Naive thymus-derived CD4-positive, alpha-beta T cell (primary cell): ENCODE results near the gene DQX1. TPM values are rescaled to one million over a fixed set of nuclear protein-coding genes. Genes with fewer than 3 reads are reported as not detected.
A peak's percentile ranks its signal among the peaks of the same experiment; 100 is the strongest.

Experiments
- ATAC-seq: fragments of 150-1000 bp; cut with Tn5 transposase; 2 replicates; pipeline ENCODE4 v1.10.0; 2021; ENCODE audit warnings: mild to moderate bottlenecking, moderate library complexity
- CTCF ChIA-PET: fragments of 350-600 bp; sonication (Branson Sonifier 250); formaldehyde crosslinking; loops from one replicate; lab custom pipeline; 2021; ENCODE audit warnings: antibody characterized with exemption; lab: Charles Lee
- POLR2A ChIA-PET: fragments of 350-600 bp; sonication (Branson Sonifier 250); formaldehyde crosslinking; loops from one replicate; lab custom pipeline; 2021; ENCODE audit warnings: antibody characterized with exemption, inconsistent platforms; lab: Charles Lee
- DNase-seq, 9 donors: peaks; one replicate each; pipeline versions ENCODE4 v3.0.0 to v3.0.0-alpha.2; 2020 to 2022; ENCODE audit warnings: mixed read lengths in 1 of 9
- H3K27ac ChIP-seq: one replicate; pipeline ENCODE4 v1.7.0; 2013; ENCODE audit warnings: mild to moderate bottlenecking, low read depth, low read length, moderate library complexity
- H3K27me3 ChIP-seq, 2 donors: one replicate each; pipeline ENCODE4 v1.7.0; 2013; ENCODE audit warnings: low read length in 2 of 2, mild to moderate bottlenecking in 2 of 2, moderate library complexity in 2 of 2; ENCODE audit not compliant: control insufficient read depth in 2 of 2, insufficient read depth in 2 of 2
- H3K36me3 ChIP-seq, 3 experiments: 1 replicate in 2 of 3; 2 replicates in 1 of 3; pipeline ENCODE4 v1.7.0; 2013; ENCODE audit warnings: low read length in 3 of 3, mild to moderate bottlenecking in 3 of 3, moderate library complexity in 1 of 3; ENCODE audit not compliant: insufficient read depth in 3 of 3, control insufficient read depth in 2 of 3
- H3K4me1 ChIP-seq, 2 donors: one replicate each; pipeline ENCODE4 v1.7.0; 2013; ENCODE audit warnings: low read length in 2 of 2, mild to moderate bottlenecking in 2 of 2, moderate library complexity in 1 of 2; ENCODE audit not compliant: control insufficient read depth in 2 of 2, insufficient read depth in 2 of 2
- H3K4me3 ChIP-seq: 2 replicates; pipeline ENCODE4 v1.7.0; 2013; ENCODE audit warnings: mild to moderate bottlenecking, low read length
- H3K9me3 ChIP-seq, 3 experiments: 1 replicate in 2 of 3; 2 replicates in 1 of 3; pipeline ENCODE4 v1.7.0; 2013; ENCODE audit warnings: low read length in 3 of 3; ENCODE audit not compliant: control insufficient read depth in 2 of 3
- H3K27ac Mint-ChIP-seq, 9 donors: one replicate each; pipeline ENCODE4 v1.8.0; 2020 to 2022; ENCODE audit warnings: mixed read lengths in 9 of 9, mild to moderate bottlenecking in 8 of 9, moderate library complexity in 5 of 9, inconsistent platforms in 2 of 9
- H3K27me3 Mint-ChIP-seq, 5 donors: one replicate each; pipeline ENCODE4 v1.8.0; 2021 to 2022; ENCODE audit warnings: mixed read lengths in 5 of 5, mild to moderate bottlenecking in 1 of 5
- H3K36me3 Mint-ChIP-seq, 5 donors: one replicate each; pipeline ENCODE4 v1.8.0; 2020 to 2022; ENCODE audit warnings: mixed read lengths in 5 of 5, mild to moderate bottlenecking in 3 of 5, inconsistent platforms in 1 of 5
- H3K4me1 Mint-ChIP-seq, 7 donors: one replicate each; pipeline ENCODE4 v1.8.0; 2020 to 2022; ENCODE audit warnings: mixed read lengths in 7 of 7, mild to moderate bottlenecking in 3 of 7, inconsistent platforms in 1 of 7
- H3K4me3 Mint-ChIP-seq, 10 donors: one replicate each; pipeline ENCODE4 v1.8.0; 2020 to 2022; ENCODE audit warnings: mild to moderate bottlenecking in 10 of 10, mixed read lengths in 10 of 10, moderate library complexity in 6 of 10, inconsistent platforms in 2 of 10
- H3K9me3 Mint-ChIP-seq, 11 donors: one replicate each; pipeline ENCODE4 v1.8.0; 2020 to 2022; ENCODE audit warnings: mixed read lengths in 11 of 11, mild to moderate bottlenecking in 4 of 11, inconsistent platforms in 1 of 11, moderate library complexity in 1 of 11
- intact Hi-C, 2 donors: fragments of 100-400 bp; cut with micrococcal nuclease; formaldehyde crosslinking; loops; one replicate each; pipeline ENCODE4 v1.15.1; 2023
- polyA plus RNA-seq, 2 donors: library from polyadenylated mRNA; unstranded; fragments of 300-500 nt; fragmentation: Illumina TruSeq; gene quantifications; one replicate each; pipeline ENCODE4 v1.2.3, GENCODE V29; 2021
- total RNA-seq, 6 experiments: library from RNA in 5 of 6; stranded (reverse) in 5 of 6; gene quantifications; 1 replicate in 5 of 6; 2 replicates in 1 of 6; pipeline ENCODE4 v1.2.3 and lab custom pipeline; 2021 to 2026

Gene DQX1
- total and polyA plus RNA-seq, 7 experiments from 2014 or later = 0.13 to 0.95 (median 0.59) TPM; not detected in 2

- peaks cover 3 to 5% of the 10 kb centered on the region in 2 donors for H3K27me3 ChIP-seq
Measured at GRCh38 chr2:74536166-74536950, 10.3 kb upstream of the DQX1 start.

GRCh38 chr2:74535440-74535965 lies 9.5 kb upstream of the DQX1 start:
- no peak overlapping the region for H3K4me3 ChIP-seq
- H3K4me3 Mint-ChIP-seq = no peak overlapping the region
- peaks cover 11 to 25% (median 17%) of the 10 kb centered on the region in 5 donors for H3K27me3 Mint-ChIP-seq
- intact Hi-C loops = loop anchor here (10.0 kb wide), 3 partner anchors 201 to 711 kb away; partner anchors contain the start of gene STAMBP (in 1 of the 2)
- CTCF ChIA-PET = interaction anchor here (1.1 kb wide), 1 partner anchor 8 kb away, joined by 6 read pairs; no protein-coding TSS in a partner anchor
- peaks cover 0 to 5% of the 10 kb centered on the region in 2 donors for H3K27me3 ChIP-seq
- H3K9me3 ChIP-seq = no peaks in the 10 kb centered on the region
- H3K9me3 Mint-ChIP-seq = no peaks in the 10 kb centered on the region
- POLR2A ChIA-PET = no interaction called here
- DNase-seq (no peak), ATAC-seq (no peak)
- H3K36me3 ChIP-seq = peaks cover 0 to 13% (median 0%) of the 10 kb centered on the region in 3 experiments
- peaks cover 13 to 31% (median 19%) of the 10 kb centered on the region in 7 donors for H3K4me1 Mint-ChIP-seq
- H3K36me3 Mint-ChIP-seq = peaks cover 0 to 9% (median 5%) of the 10 kb centered on the region in 5 donors
- H3K27ac ChIP-seq = no peak overlapping the region
- H3K4me1 ChIP-seq = peaks cover 11 to 14% of the 10 kb centered on the region in 2 donors
- no peak overlapping the region for H3K27ac Mint-ChIP-seq

More at GRCh38 chr2:74536166-74536950, 10.3 kb upstream of the DQX1 start:
- H3K27me3 Mint-ChIP-seq = peaks cover 14 to 30% (median 17%) of the 10 kb centered on the region in 5 donors
- peaks cover 7 to 22% (median 11%) of the 10 kb centered on the region in 7 donors for H3K4me1 Mint-ChIP-seq
- Histone ChIP-seq H3K9me3 (no peaks in the 10 kb centered on the region), H3K27ac (no peak overlapping the region), H3K4me1 (peaks cover 3 to 6% of the 10 kb centered on the region in 2 donors), H3K4me3 (no peak overlapping the region), H3K36me3 (peaks cover 0 to 13% (median 0%) of the 10 kb centered on the region in 3 experiments)
- peak overlapping the region in 1 of 9 donors; percentile 11 for H3K27ac Mint-ChIP-seq
- no peak for DNase-seq
- H3K36me3 Mint-ChIP-seq = peaks cover 0 to 9% (median 5%) of the 10 kb centered on the region in 5 donors
- no peaks in the 10 kb centered on the region for H3K9me3 Mint-ChIP-seq
- intact Hi-C loops = loop anchor here (10.0 kb wide), 3 partner anchors 202 to 712 kb away; partner anchors contain the start of gene STAMBP (in 1 of the 2)
- no peak overlapping the region for H3K4me3 Mint-ChIP-seq
- POLR2A ChIA-PET = no interaction called here
- no peak for ATAC-seq
- CTCF ChIA-PET = interaction anchor here (1.1 kb wide), 1 partner anchor 8 kb away, joined by 6 read pairs; no protein-coding TSS in a partner anchor

DNA sequence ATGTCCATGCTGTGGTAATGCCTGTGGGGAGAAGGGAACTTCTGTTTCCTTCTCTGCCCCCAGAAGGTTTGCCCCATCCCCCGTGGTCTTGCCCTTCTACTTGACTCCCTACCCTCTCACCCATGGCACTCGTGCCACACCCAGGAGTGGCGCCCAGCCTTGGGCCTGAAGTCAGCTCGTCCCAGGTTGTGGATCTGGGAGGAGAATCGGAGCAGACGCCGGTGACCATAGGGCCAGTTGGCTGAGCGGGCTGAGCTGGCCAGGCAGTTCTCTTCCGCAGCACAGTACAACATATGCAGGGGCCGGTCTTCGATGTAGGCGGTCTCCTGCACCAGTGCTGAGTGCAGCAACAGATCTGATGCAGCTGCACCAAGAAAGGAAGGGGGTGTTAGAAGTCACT lies 8.4 kb upstream of the DQX1 start:
- CTCF ChIA-PET = no interaction called here
- Mint-ChIP-seq H3K4me1 (peaks cover 13 to 30% (median 20%) of the 10 kb centered on the region in 7 donors), H3K27ac (no peak overlapping the region)

GRCh38 chr2:74533464-74533863 lies 7.4 kb upstream of the DQX1 start:
- Mint-ChIP-seq H3K27ac (no peak overlapping the region), H3K9me3 (no peaks in the 10 kb centered on the region), H3K27me3 (peaks cover 4 to 15% (median 10%) of the 10 kb centered on the region in 5 donors), H3K4me3 (no peak overlapping the region), H3K36me3 (peaks cover 0 to 14% (median 5%) of the 10 kb centered on the region in 5 donors), H3K4me1 (peaks cover 21 to 29% (median 24%) of the 10 kb centered on the region in 7 donors)
- no peak overlapping the region for H3K4me3 ChIP-seq
- peaks cover 0 to 25% (median 0%) of the 10 kb centered on the region in 3 experiments for H3K36me3 ChIP-seq
- CTCF ChIA-PET = interaction anchor here (2.0 to 2.1 kb wide), 3 partner anchors 51 to 55 kb away, joined by 5 to 18 read pairs (median 10); partner anchors contain the start of genes CCDC142 and TTC31
- H3K27ac ChIP-seq = no peak overlapping the region
- peaks cover 11 to 20% of the 10 kb centered on the region in 2 donors for H3K4me1 ChIP-seq
- DNase-seq (no peak), ATAC-seq (no peak)
- POLR2A ChIA-PET = interaction anchor here (0.8 to 1.1 kb wide), 3 partner anchors 20 to 51 kb away, joined by 3 to 4 read pairs (median 3); partner anchors contain the start of genes CCDC142, LOXL3 and TTC31
- no peaks in the 10 kb centered on the region for H3K27me3 ChIP-seq
- intact Hi-C loops = loop anchor here (5.0 to 10.0 kb wide), 5 partner anchors 199 to 1301 kb away; partner anchors contain the start of genes CCT7 (in 1 of the 2), PRADC1 (in 1 of the 2) and STAMBP (in 1 of the 2)
- H3K9me3 ChIP-seq = no peaks in the 10 kb centered on the region

More for the DNA sequence above, 8.4 kb upstream of the DQX1 start:
- Histone ChIP-seq H3K27ac (no peak overlapping the region), H3K4me3 (no peak overlapping the region), H3K4me1 (peaks cover 11 to 15% of the 10 kb centered on the region in 2 donors), H3K36me3 (peaks cover 0 to 20% (median 0%) of the 10 kb centered on the region in 3 experiments), H3K9me3 (no peaks in the 10 kb centered on the region), H3K27me3 (no peaks in the 10 kb centered on the region)
- ATAC-seq (no peak), DNase-seq (no peak)
- Mint-ChIP-seq H3K9me3 (no peaks in the 10 kb centered on the region), H3K36me3 (peaks cover 0 to 9% (median 5%) of the 10 kb centered on the region in 5 donors), H3K4me3 (no peak overlapping the region), H3K27me3 (peaks cover 4 to 24% (median 14%) of the 10 kb centered on the region in 5 donors)
- intact Hi-C loops = loop anchor here (5.0 to 10.0 kb wide), 5 partner anchors 200 to 1302 kb away; partner anchors contain the start of genes CCT7 (in 1 of the 2), PRADC1 (in 1 of the 2) and STAMBP (in 1 of the 2)
- POLR2A ChIA-PET = interaction anchor here (1.0 to 1.1 kb wide), 2 partner anchors 27 to 76 kb away, joined by 3 read pairs; partner anchors contain the start of gene WBP1

GRCh38 chr2:74532222-74532621 lies 6.2 kb upstream of the DQX1 start:
- peak overlapping the region; percentile 19 to 91 (median 52) for H3K4me3 Mint-ChIP-seq
- peaks cover 0 to 25% (median 14%) of the 10 kb centered on the region in 5 donors for H3K36me3 Mint-ChIP-seq
- Histone ChIP-seq H3K27ac (no peak overlapping the region), H3K4me3 (no peak overlapping the region), H3K27me3 (no peaks in the 10 kb centered on the region), H3K36me3 (peaks cover 0 to 36% (median 0%) of the 10 kb centered on the region in 3 experiments), H3K9me3 (no peaks in the 10 kb centered on the region), H3K4me1 (peaks cover 11 to 25% of the 10 kb centered on the region in 2 donors)
- ChIA-PET POLR2A (interaction anchor here (0.9 to 4.2 kb wide), 6 partner anchors 22 to 74 kb away, joined by 3 to 21 read pairs (median 4); partner anchors contain the start of genes CCDC142, LOXL3, PCGF1 and TTC31), CTCF (interaction anchor here (0.6 to 2.9 kb wide), 17 partner anchors 12 to 708 kb away, joined by 3 to 22 read pairs (median 4); partner anchors contain the start of genes CCDC142, INO80B, MRPL53 and PCGF1)
- H3K27me3 Mint-ChIP-seq = peaks cover 0 to 2% (median 0%) of the 10 kb centered on the region in 5 donors
- H3K9me3 Mint-ChIP-seq = no peaks in the 10 kb centered on the region
- H3K4me1 Mint-ChIP-seq = peaks cover 28 to 40% (median 33%) of the 10 kb centered on the region in 7 donors
- ATAC-seq (no peak), DNase-seq (peak in 5 of 9 donors; percentile 27 to 59 (median 47))
- intact Hi-C loops = loop anchor here (1.0 to 10.0 kb wide), 10 partner anchors 49 to 1300 kb away; partner anchors contain the start of genes CCT7 (in 1 of the 2), PRADC1 (in 1 of the 2), STAMBP (in 1 of the 2) and TTC31 (in 1 of the 2)
- H3K27ac Mint-ChIP-seq = peak overlapping the region in 6 of 9 donors; percentile 15 to 60 (median 40)
